NB4 (cell line): Measurements from ENCODE around the gene MAP3K13.

Experiments used
- MAX ChIP-seq: IDR thresholded peaks from 2 replicates; pipeline ENCODE4 v1.6.1; 2011; ENCODE audit warnings: low read depth, low read length
- MYC ChIP-seq: IDR thresholded peaks from 2 replicates; pipeline ENCODE4 v1.6.1; 2011; ENCODE audit warnings: low read depth, low read length
- POLR2A ChIP-seq: IDR thresholded peaks from 2 replicates; pipeline ENCODE4 v1.6.1; 2011; ENCODE audit warnings: mild to moderate bottlenecking; ENCODE audit not compliant: insufficient read length; ENCODE audit errors: extremely low read depth
- TF ChIP-seq, protein P1 (sequence below): IDR thresholded peaks from one replicate; pipeline ENCODE4 v1.5.1; 2012; ENCODE audit warnings: low read depth, low read length

GRCh38 chr3:185347399-185347798, 15.5 kb upstream of the MAP3K13 start:
- TF ChIP-seq MAX (no peak), MYC (no peak), POLR2A (no peak)
- TF ChIP-seq, protein P1, sequence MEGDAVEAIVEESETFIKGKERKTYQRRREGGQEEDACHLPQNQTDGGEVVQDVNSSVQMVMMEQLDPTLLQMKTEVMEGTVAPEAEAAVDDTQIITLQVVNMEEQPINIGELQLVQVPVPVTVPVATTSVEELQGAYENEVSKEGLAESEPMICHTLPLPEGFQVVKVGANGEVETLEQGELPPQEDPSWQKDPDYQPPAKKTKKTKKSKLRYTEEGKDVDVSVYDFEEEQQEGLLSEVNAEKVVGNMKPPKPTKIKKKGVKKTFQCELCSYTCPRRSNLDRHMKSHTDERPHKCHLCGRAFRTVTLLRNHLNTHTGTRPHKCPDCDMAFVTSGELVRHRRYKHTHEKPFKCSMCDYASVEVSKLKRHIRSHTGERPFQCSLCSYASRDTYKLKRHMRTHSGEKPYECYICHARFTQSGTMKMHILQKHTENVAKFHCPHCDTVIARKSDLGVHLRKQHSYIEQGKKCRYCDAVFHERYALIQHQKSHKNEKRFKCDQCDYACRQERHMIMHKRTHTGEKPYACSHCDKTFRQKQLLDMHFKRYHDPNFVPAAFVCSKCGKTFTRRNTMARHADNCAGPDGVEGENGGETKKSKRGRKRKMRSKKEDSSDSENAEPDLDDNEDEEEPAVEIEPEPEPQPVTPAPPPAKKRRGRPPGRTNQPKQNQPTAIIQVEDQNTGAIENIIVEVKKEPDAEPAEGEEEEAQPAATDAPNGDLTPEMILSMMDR = no peak
